Activated CD4-positive, alpha-beta T cell treated with anti-CD3 and anti-CD28 coated beads for 4 hours (primary cell): ENCODE data around the gene ZDHHC11B.

ENCODE experiments used
- DNase-seq, 2 donors: peaks; one replicate each; pipeline ENCODE4 v3.0.0-alpha.2; 2020

Gene ZDHHC11B

GRCh38 chr5:671459-672328 is 112.8 kb downstream of the ZDHHC11B start:
- DNase-seq = peak; percentile 62 to 66

- no peak for DNase-seq
These were observed 113.9 kb downstream of the ZDHHC11B start for GRCh38 chr5:670396-671270.

GRCh38 chr5:669842-670395 is 114.6 kb downstream of the ZDHHC11B start:
- no peak for DNase-seq

GRCh38 chr5:669111-669841 is 115.3 kb downstream of the ZDHHC11B start:
- DNase-seq = peak in 1 of 2 donors; percentile 48

GRCh38 chr5:668283-668995 is 116.1 kb downstream of the ZDHHC11B start:
- no peak for DNase-seq

- DNase-seq = no peak
These were observed 117.6 kb downstream of the ZDHHC11B start for GRCh38 chr5:666816-667498.

- no peak for DNase-seq
These were observed 118.4 kb downstream of the ZDHHC11B start for GRCh38 chr5:665956-666711.

- no peak for DNase-seq
These were observed 119.0 kb downstream of the ZDHHC11B start for GRCh38 chr5:665541-665955.

- no peak for DNase-seq
These were observed 119.6 kb downstream of the ZDHHC11B start for GRCh38 chr5:664994-665360.

- DNase-seq = no peak
These were observed 120.1 kb downstream of the ZDHHC11B start for GRCh38 chr5:664343-664993.

- no peak for DNase-seq
These were observed 120.8 kb downstream of the ZDHHC11B start for GRCh38 chr5:663436-664342.

GRCh38 chr5:662751-663435 is 121.6 kb downstream of the ZDHHC11B start:
- DNase-seq = no peak

GRCh38 chr5:661891-662750 is 122.4 kb downstream of the ZDHHC11B start:
- no peak for DNase-seq

GRCh38 chr5:660491-661030 is 124.0 kb downstream of the ZDHHC11B start:
- no peak for DNase-seq
